WI38 (cell line): ENCODE results near the gene SMC6.

Source experiments
- H3K4me3 ChIP-seq: 2 replicates; pipeline ENCODE4 v1.5.1; 2011; ENCODE audit warnings: low read depth, mild to moderate bottlenecking, control low read depth, low read length
- TF ChIP-seq, protein P1 (sequence below): IDR thresholded peaks from 2 replicates; pipeline ENCODE4 v1.5.1; 2012; ENCODE audit warnings: low read depth, mild to moderate bottlenecking, control low read depth, low read length

SMC6 gene, protein sequence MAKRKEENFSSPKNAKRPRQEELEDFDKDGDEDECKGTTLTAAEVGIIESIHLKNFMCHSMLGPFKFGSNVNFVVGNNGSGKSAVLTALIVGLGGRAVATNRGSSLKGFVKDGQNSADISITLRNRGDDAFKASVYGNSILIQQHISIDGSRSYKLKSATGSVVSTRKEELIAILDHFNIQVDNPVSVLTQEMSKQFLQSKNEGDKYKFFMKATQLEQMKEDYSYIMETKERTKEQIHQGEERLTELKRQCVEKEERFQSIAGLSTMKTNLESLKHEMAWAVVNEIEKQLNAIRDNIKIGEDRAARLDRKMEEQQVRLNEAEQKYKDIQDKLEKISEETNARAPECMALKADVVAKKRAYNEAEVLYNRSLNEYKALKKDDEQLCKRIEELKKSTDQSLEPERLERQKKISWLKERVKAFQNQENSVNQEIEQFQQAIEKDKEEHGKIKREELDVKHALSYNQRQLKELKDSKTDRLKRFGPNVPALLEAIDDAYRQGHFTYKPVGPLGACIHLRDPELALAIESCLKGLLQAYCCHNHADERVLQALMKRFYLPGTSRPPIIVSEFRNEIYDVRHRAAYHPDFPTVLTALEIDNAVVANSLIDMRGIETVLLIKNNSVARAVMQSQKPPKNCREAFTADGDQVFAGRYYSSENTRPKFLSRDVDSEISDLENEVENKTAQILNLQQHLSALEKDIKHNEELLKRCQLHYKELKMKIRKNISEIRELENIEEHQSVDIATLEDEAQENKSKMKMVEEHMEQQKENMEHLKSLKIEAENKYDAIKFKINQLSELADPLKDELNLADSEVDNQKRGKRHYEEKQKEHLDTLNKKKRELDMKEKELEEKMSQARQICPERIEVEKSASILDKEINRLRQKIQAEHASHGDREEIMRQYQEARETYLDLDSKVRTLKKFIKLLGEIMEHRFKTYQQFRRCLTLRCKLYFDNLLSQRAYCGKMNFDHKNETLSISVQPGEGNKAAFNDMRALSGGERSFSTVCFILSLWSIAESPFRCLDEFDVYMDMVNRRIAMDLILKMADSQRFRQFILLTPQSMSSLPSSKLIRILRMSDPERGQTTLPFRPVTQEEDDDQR

DNA sequence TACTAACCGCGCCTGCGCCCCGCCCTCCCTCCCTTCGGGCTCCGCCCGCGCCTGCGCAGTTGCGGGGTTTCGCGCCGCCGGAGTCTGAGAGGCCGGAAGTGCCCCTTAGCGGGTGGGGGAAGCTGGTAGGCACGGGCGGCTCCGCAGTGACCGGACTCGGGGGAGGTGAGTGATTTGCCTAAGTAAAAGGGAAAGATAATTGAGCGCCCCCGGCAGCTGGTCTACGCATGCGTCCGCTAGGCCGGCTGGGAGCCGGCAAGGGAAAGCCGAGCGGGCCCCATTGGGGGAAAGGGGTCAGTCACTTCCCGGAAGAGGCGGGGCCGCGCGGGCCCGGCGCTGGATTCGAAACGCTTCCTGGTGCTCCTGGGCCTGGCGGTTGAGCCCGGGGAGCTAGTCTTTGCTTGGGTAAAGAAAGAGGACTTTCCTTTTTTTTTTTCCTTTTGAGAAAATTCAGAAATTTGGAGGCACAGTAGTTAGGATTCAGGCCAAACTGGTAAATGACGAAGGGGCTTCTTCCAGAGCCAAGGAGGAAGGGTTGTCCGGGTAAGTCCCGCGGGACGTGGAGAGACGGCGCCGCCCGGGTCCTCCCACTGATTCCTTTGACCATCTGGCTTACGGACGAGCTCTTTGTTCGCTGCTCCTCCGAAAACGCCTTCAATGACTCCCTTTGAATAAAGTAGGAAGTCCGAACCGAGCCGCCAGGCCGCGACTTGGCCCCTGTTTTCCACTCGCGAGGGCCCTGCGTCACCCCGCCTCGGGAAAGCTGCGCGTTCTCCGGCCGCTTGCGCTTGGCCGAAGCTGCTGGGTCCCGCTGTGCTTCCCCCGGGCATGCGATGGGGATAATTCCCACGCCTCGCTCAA is at the start of gene SMC6, which contains the start of gene GEN1:
Gene SMC6, minus strand, starts transcription at position 8 of the 861 bp plus-strand sequence. CDS start 7,864 bp downstream, outside the sequence.
Gene GEN1, plus strand, starts transcription at position 336 of the 861 bp plus-strand sequence. CDS start 5,806 bp downstream, outside the sequence.
- peak within 1 kb of the TSS; percentile 89 for H3K4me3 ChIP-seq
- TF ChIP-seq, protein P1, sequence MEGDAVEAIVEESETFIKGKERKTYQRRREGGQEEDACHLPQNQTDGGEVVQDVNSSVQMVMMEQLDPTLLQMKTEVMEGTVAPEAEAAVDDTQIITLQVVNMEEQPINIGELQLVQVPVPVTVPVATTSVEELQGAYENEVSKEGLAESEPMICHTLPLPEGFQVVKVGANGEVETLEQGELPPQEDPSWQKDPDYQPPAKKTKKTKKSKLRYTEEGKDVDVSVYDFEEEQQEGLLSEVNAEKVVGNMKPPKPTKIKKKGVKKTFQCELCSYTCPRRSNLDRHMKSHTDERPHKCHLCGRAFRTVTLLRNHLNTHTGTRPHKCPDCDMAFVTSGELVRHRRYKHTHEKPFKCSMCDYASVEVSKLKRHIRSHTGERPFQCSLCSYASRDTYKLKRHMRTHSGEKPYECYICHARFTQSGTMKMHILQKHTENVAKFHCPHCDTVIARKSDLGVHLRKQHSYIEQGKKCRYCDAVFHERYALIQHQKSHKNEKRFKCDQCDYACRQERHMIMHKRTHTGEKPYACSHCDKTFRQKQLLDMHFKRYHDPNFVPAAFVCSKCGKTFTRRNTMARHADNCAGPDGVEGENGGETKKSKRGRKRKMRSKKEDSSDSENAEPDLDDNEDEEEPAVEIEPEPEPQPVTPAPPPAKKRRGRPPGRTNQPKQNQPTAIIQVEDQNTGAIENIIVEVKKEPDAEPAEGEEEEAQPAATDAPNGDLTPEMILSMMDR: no peak

DNA sequence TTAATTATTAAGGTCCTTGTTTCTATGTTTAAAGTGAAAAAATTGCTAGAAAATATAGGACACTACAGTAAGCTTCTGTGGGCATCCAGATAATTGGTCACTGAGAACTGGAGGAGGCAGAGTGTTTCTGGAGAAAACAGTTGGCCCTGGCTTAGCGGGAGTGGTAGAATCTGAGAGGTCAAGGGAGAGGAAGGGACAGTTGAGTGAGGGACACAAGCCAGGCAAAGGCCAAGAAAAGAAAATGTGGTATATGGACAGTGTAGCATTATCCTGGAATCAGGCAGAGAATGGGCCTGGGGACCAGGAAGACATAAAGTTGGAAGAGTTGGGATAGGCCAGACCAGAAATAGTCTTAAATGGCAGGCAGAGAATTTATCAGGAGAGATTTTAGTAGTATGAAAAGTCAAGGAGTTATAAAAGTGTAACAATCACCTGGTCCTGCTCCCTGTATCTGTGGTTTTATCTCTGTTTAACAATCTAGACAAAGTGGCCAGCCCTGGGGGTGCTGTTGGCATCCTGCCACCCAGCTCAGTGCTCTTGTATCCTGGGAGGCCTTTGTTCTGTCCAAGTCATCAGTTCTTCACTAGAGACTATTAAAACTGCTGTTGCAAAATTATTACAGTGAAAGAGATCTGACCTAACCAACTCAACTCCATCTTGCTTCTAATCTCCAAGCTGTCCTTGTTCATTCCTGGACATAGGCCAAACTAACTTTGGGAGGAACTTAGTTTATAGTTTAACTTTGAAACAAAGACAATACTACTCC is 47.3 kb upstream of the SMC6 start:
- TF ChIP-seq, protein P1: no peak
- H3K4me3 ChIP-seq: no peak overlapping the region

DNA sequence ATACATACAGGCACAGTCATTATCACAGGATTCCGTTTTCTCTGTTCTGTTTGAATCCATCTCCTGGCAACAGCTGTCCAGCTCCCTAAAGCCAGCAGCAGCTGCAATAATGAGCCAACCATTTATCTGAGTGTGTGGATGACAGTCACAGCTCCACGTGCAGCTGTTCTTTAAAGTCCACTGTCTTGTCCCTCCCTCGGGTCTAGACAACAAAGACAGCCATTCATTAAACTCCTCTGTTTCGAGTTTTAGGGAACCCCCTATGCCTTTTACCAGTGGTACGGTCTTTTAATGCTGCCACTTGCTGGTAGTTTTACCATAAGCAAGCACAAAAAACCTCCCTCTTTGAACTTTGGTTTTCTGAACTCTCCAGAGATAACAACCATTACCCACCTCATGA is 46.6 kb upstream of the SMC6 start:
- H3K4me3 ChIP-seq: no peak overlapping the region
- TF ChIP-seq, protein P1: no peak

DNA sequence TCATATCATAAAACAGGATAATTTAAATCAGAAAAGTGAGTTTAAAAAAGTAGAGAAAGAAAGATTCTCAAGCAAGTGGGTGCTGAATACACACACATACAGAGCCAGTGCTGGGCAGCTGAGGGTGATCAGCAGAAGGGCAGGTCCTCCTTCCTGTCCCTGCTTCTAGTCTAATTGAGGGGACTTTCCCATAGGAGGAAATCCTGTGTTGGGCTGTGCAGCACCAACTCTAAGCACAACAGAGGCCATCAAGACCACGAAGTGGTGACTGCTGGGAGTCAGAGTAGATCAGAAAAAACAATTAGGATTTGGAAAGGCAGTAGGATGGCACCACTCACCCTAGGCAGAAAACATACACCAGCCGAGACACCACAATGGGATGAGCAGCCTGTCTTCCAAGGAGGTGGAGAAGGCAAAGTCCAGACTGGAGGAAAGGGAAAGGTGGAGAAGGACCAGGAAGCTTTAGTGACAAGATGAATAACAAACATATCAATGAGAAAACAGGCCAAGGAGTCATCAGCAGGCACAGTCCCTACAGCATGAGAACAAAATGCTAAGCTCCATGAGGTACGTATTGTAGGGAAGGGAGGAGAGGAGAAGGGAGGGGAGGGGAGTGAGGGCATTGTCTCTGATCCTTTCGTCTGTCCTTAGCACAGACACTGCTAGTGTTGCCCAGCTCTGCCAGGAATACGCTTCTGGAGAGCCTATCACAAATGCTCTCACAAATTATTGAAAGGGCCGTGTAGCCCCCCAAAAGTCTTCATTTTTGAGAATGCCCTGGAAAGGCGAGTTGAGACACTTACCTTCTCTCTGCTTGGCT is 45.9 kb upstream of the SMC6 start:
- TF ChIP-seq, protein P1: no peak
- H3K4me3 ChIP-seq: no peak overlapping the region

DNA sequence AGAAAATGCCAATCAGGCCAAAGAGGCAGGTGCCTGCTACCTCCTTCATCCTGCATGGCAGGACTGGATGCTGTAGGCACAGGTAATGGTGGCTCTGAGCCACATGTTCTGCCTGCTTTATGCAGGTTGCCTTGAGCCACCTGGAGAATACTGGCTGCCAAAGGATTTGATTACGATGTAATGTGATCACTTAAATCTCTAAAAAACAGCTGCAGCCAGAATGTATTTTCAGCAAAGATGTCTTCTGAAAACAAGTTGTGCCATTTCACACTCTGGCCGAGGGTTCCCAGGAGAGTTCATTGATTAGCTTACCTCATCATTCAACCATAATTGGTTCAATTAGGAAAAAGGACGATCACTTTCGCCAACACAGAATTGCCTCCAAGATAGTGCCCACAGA is 44.7 kb upstream of the SMC6 start:
- H3K4me3 ChIP-seq: no peak overlapping the region
- TF ChIP-seq, protein P1: no peak
